PC-3 (cell line): ENCODE measurements around the gene CEP95.
"Not testable (repeated sequence)": the region's sequence is repeated elsewhere in the genome, so short reads cannot be mapped to it uniquely, and the experiment has no call there.

Experiments
- CTCF ChIP-seq: fragments of 300-600 bp; sonication (generic); conservative IDR thresholded peaks from 2 replicates; pipeline ENCODE4 v1.5.1; 2017; ENCODE audit warnings: antibody characterized with exemption, low read depth, mild to moderate bottlenecking, low read length
- EZH2 ChIP-seq: fragments of 300-600 bp; sonication (generic); IDR thresholded peaks from one replicate; pipeline ENCODE4 v1.6.1; 2017; ENCODE audit warnings: antibody characterized with exemption, mild to moderate bottlenecking, low read length; ENCODE audit not compliant: unreplicated experiment
- EZH2phosphoT487 ChIP-seq: fragments of 300-600 bp; sonication (generic); IDR thresholded peaks from 2 replicates; pipeline ENCODE4 v1.6.1; 2018; ENCODE audit warnings: mild to moderate bottlenecking, antibody characterized with exemption, low read length, borderline replicate concordance

- TF ChIP-seq CTCF, EZH2, EZH2phosphoT487: not testable (repeated sequence)
These were observed 39.9 kb upstream of the CEP95 start for GRCh38 chr17:64466834-64467233.
